Astrocyte of the spinal cord (primary cell): ENCODE data around the gene CHTOP.

ENCODE experiments used
- DNase-seq: peaks from one replicate; pipeline ENCODE4 v3.0.0; 2011; ENCODE audit warnings: low read depth, low spot score
- H3K4me3 ChIP-seq: 2 replicates; pipeline ENCODE4 v1.5.1; 2011; ENCODE audit warnings: low read depth, mild to moderate bottlenecking, low read length, moderate library complexity
- in situ Hi-C: cut with HindIII; loops from 2 replicates; pipeline ENCODE4 v1.10.0; 2017; ENCODE audit warnings: low sequenced_read_pairs
- TF ChIP-seq, protein P1 (sequence below): IDR thresholded peaks from 2 replicates; pipeline ENCODE4 v1.5.1; 2012; ENCODE audit warnings: low read depth, mild to moderate bottlenecking, low read length, inconsistent platforms

CHTOP gene

DNA sequence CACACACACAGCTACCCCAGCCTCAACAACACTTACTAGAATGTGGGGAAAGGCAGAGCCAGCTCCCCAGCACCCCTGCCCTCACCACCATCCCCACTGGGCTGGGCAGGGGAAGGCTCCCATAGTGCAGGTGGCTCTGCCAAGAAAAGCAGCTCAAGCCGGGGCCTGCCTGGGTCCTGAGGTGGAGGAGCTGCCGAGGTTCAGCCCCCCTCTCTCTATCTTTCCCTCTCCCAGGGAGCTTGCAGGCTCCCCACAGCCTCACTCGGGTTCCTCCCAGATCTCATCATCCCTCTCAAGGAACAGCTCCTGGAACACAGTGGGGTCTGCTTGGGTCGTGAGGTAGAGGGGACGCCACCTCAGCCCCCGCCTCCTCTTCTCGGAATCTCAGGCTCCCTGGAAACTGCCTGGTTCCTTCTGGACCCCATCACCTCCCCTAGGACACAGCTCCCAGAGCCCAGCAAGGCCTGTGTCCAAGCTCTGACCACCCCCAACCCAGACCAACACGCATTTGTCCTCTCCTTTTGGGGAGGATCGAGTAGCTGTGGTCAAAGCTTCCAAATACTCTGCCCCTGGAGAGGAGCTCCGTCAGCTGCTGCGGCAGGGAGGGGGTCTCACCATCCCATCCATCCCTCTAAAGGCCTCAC, 21.6 kb upstream of the CHTOP start:
- TF ChIP-seq, protein P1, sequence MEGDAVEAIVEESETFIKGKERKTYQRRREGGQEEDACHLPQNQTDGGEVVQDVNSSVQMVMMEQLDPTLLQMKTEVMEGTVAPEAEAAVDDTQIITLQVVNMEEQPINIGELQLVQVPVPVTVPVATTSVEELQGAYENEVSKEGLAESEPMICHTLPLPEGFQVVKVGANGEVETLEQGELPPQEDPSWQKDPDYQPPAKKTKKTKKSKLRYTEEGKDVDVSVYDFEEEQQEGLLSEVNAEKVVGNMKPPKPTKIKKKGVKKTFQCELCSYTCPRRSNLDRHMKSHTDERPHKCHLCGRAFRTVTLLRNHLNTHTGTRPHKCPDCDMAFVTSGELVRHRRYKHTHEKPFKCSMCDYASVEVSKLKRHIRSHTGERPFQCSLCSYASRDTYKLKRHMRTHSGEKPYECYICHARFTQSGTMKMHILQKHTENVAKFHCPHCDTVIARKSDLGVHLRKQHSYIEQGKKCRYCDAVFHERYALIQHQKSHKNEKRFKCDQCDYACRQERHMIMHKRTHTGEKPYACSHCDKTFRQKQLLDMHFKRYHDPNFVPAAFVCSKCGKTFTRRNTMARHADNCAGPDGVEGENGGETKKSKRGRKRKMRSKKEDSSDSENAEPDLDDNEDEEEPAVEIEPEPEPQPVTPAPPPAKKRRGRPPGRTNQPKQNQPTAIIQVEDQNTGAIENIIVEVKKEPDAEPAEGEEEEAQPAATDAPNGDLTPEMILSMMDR, result no peak
- DNase-seq, result peak; percentile 32
- peak overlapping the region; percentile 86 for H3K4me3 ChIP-seq
- in situ Hi-C loops, result no loop called here

DNA sequence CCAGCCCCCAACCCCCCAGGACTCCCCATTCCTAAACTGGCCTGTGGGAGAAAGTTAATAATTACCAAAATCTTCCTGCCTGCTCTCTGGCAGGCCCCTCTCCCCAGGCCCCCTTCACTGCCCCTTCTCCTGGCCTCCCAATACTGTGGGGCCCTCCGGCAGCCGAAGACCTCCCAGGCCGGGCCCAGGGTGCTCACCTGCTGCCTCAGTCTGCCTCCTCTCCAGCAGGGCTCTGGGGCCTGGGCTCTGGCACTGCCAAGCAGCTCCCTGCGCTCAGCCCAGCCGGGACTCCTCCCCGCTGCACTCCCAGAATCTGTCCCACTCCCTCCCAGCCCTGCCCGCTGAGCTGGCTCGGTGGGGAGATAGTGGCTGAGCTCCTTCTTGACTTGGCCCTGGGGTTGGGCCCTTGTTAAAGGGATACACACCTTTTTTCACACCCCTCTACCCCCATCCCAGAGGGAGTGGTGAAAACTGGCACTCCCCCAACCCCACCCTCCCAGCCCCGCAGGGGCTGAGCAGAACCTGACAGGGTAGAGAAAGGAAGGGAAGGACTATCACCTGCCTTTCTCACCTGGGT, 21.0 kb upstream of the CHTOP start, which contains the start of gene S100A16:
Gene S100A16 (minus strand): TSS at position 383 of the 577 bp plus-strand sequence. CDS start 4,986 bp downstream, outside the sequence.
- peak; percentile 71 for DNase-seq
- TF ChIP-seq, protein P1, result no peak
- in situ Hi-C loops, result no loop called here
- H3K4me3 ChIP-seq, result peak within 1 kb of the TSS; percentile 86

GRCh38 chr1:153613406-153613805, 20.5 kb upstream of the CHTOP start:
- DNase-seq, result no peak
- TF ChIP-seq, protein P1, result no peak
- in situ Hi-C loops, result no loop called here

GRCh38 chr1:153614189-153614900, 19.5 kb upstream of the CHTOP start:
- DNase-seq, result no peak
- in situ Hi-C loops, result no loop called here
- TF ChIP-seq, protein P1, result no peak
- no peak overlapping the region for H3K4me3 ChIP-seq

More at GRCh38 chr1:153613406-153613805, 20.5 kb upstream of the CHTOP start:
- peak overlapping the region; percentile 86 for H3K4me3 ChIP-seq

DNA sequence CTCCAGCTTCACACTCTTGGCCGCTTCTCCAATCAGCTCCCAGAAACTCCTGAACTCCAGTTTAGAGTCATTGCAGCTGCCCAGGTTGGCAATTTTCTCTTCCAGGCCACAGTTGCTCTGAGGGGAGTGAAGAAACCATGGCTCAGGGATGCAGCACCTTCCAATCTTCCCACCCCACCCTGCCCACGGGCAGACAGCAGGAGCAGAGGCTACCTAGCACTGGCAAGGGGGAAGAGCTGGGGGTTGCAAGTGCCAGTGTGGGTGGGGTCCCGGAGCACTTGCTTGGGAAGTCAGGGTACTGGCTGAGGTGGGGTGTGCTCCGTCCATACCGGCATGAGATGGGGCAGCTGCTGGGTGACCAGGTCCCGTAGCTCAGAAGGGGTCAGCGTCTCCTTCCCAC, 19.0 kb upstream of the CHTOP start:
- TF ChIP-seq, protein P1, result no peak
- no peak overlapping the region for H3K4me3 ChIP-seq
- in situ Hi-C loops, result no loop called here
- no peak for DNase-seq

DNA sequence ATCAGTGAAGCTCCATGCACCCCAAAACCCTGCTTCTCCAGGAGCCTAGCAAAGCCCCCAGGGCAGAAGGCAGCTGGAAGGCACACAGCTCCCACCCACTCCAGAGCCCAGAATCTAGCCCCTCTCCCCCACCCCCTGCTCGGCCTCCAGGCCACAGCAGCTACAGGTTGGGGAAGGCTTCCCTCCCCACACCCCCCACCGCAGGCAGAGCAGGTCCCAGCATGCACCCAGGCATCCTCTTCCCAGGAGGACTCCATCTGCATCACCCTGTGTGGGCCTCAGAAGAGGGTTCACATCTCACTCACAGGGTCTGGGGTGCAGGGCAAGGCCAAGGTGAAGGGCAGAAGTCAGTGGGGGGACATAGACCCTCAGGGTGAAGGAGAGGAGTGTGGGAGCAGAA, 18.5 kb upstream of the CHTOP start:
- TF ChIP-seq, protein P1, result no peak
- no peak for DNase-seq
- in situ Hi-C loops, result no loop called here
- no peak overlapping the region for H3K4me3 ChIP-seq
